KG1 (cell line): Measurements from ENCODE around the gene RUBCN.
"Not testable (repeated sequence)": the region's sequence is repeated elsewhere in the genome, so short reads cannot be mapped to it uniquely, and the experiment has no call there.

Experiments
- DNase-seq: peaks from one replicate; lab custom pipeline; 2025; lab: John Stamatoyannopoulos, UW

RUBCN gene

GRCh38 chr3:197657541-197658292 is 79.0 kb downstream of the RUBCN start:
- DNase-seq: not testable (repeated sequence)

GRCh38 chr3:197656960-197657359 is 79.7 kb downstream of the RUBCN start:
- not testable (repeated sequence) for DNase-seq

- not testable (repeated sequence) for DNase-seq
Observed at GRCh38 chr3:197656129-197656528, 80.6 kb downstream of the RUBCN start.

- DNase-seq: not testable (repeated sequence)
Observed at GRCh38 chr3:197654998-197655330, 81.7 kb downstream of the RUBCN start.

- not testable (repeated sequence) for DNase-seq
Observed at GRCh38 chr3:197654090-197654997, 82.4 kb downstream of the RUBCN start.

- DNase-seq: not testable (repeated sequence)
Observed at GRCh38 chr3:197652860-197653259, 83.8 kb downstream of the RUBCN start.

DNA sequence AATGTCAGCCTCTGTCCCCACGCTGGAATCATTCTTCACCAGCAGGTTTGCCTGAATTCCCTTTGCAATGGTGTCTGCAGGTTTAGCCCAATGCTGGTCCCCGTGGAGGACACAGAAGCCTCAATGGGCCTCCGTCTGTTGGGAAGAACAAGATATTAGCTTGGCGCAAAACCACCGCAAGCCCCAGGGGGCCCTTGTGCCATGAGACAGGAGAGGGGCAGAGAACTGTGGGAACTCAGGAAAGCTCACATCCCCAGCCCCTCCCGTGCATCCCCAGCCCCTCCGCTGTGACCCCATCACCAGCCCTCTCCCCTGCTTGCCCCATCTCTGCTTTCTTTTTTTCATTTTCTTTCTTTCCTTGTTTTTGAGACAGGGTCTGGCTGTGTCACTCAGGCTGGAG is 89.1 kb downstream of the RUBCN start:
- DNase-seq: not testable (repeated sequence)

- DNase-seq: not testable (repeated sequence)
Observed at GRCh38 chr3:197647191-197647590, 89.5 kb downstream of the RUBCN start.

GRCh38 chr3:197646294-197646693 is 90.4 kb downstream of the RUBCN start:
- not testable (repeated sequence) for DNase-seq

DNA sequence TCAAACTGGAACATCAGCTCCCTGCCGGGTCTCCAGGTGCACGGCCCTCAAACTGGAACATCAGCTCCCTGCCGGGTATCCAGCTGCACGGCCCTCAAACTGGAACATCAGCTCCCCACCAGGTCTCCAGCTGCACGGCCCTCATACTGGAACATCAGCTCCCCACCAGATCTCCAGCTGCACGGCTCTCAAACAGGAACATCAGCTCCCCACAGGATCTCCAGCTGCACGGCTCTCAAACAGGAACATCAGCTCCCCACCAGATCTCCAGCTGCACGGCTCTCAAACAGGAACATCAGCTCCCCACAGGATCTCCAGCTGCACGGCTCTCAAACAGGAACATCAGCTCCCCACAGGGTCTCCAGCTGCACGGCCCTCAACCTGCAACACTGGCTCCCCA is 99.1 kb downstream of the RUBCN start:
- DNase-seq: not testable (repeated sequence)

DNA sequence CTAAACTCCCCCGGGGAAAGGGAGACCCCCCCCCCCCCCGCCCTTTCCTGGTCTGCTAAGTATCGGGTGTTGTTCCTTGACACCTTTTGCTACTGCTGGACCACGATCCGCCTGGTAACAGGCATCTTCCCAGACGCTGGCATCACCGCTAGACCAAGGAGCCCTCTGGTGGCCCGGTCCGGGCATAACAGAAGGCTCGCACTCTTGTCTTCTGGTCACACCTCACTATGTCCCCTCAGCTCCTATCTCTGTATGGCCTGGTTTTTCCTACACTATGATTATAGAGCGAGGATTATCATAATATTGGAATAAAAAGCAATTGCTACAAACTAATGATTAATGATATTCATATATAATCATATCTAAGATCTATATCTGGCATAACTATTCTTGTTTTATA is 104.7 kb downstream of the RUBCN start:
- DNase-seq: not testable (repeated sequence)

DNA sequence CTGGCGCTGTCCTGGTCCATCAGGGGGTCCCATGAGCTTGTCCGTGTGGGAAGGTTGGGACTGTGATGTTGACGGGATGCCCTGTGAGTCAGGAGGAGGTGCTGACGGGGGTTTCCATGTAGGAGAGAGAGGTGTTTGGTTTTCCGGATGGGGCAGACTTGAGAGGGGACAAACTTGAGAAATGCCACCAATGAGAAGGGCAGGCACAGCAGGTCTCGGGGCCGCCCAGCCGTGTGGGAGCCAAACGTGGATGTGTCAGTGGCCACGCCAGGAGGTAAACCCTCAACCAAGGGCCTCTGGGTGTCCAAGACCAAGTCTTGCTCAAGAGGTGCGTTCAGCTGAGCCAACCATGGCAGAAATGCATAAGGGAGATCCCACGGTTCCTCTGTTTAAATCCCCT is 105.9 kb downstream of the RUBCN start:
- not testable (repeated sequence) for DNase-seq

DNA sequence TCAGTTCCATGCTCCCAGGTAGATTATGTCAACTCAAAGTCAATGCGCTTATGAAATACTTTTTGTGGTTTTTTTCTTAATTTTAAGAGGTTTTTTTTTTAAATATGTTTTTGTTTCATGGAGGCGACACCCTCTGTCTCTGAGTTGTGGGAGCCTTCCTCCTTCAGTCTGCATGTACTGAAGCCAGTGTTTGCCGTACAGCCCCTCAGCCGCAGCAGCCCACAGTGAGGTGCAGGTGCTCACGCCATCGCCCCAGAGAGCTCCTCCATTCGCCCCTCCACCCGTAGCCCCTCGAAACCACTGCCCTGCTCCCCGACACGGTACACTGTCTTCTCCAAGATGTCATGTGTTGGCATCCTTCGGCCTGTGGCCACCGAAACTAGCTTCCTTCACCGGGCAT is 107.4 kb downstream of the RUBCN start:
- not testable (repeated sequence) for DNase-seq

DNA sequence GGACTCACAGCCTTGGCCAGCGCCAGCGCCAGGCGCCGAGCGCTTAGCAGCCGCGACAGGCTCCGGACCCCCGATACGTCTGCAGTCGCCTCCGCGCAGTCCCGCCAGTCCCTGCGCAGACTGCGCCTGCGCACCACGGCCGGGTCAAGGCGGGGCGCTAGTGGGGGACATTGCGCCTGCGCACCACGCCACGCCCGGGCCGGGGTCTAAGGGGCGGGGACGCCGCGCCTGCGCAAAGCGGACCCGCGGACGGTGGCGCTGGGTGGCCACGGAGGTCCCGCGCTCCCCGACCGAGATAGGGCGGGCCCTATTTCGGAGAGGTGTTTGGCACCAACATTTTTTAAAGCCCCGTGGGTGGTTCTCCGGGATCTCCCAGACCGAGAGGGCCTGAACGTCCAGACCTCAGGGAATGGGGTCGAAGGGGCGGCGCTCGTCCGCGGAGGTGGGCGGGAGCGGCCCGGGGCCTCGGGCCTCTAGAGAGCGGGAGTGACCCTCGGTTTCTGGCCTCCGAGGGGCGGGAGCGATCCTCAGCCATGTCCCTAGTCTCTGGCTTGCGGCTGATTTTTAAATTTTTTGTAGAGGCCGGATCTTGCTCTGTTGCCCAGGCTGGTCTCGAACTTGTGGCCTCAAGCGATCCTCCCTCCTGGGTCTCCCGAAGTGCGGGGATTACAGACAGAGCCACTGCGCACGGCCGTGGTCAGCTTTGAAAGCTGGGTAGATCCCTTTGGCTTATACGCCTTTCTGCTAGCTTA is 108.8 kb downstream of the RUBCN start:
- DNase-seq: not testable (repeated sequence)

DNA sequence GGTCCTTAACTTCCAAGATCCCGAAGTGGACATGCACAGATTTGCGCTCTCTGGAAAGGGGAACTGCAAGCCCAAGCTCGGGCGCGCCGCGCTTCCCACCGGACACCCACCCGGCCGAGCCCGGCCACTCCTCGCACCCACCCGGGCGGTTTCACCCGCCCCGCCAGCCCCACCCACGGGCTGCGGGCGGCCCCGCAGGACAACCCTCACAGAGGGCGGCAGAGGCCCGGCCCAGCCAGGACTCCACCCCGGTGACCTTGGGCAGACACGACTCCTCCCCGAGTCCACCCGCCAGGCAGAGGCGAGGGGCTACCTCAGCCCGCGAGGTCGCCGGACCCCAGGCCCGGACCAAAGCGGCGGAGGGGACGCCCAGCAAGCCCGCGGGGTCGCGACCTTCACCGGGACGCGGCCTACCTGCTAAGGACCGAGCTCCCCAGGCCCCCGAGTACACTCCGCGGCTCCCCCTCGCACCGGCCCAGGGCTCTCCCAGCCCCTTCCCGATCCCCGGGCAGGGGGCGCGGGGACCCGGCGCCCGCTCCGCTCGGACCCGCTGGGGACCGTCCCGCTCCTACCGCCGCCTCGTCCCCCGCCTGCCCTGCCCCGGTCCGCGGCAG is 109.4 kb downstream of the RUBCN start:
- not testable (repeated sequence) for DNase-seq

DNA sequence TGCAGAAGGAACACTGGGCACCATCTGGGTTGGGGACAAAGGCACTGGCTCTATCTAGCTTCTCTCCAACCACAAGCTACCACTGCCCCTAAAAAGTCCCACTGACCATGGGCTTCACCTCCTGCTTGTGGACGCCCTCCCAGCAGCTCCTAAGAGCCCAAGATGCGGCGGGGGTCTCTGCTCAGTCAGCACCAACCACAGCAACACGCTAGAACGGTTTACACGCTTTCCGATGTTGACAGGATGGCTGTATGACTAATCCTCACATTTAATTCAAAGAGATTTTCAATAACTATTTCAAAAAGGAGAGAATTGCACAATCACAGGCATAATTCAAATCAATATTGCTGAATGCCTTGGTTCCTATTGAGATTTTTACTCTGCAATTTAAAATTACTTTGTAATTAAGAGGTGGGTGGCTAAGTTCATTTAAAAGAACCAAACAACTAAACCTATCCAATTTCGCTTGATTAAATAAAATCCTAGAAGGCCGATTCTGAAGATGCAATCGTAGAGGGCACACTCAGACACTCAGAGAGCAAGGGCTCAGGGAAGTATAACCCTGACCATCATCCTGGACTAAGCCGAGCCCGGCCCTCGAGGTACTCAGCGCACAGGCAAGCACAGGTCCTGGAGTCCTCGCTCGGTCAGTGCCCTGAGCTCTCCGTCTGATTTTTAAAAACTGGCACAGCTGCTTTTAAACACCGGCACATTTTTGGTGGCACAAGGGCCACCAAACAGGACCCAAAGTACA is 110.1 kb downstream of the RUBCN start:
- not testable (repeated sequence) for DNase-seq

DNA sequence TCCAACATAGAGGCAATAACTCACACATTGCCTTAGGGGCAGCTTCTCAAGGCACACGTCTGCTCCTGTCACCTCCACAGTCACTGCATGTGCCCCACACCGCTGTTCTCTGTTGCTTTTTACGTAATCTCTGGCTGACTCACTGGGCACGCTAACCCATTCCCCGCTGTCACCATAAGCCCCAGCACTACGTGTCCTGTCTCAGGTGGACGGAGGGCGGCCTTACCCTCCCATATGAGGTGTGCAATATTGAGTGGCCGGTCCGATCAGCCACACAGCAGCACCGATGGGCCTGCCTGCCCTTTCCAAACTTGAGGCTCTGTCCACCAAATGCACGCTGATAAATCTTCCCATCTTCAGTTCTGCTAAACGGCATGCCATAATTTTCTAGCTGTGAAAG is 115.2 kb downstream of the RUBCN start:
- DNase-seq: not testable (repeated sequence)
